Caco-2 (cell line): ENCODE measurements around the gene GBA3. TPM values are rescaled to one million over a fixed set of nuclear protein-coding genes. Genes with fewer than 3 reads are reported as not detected.

Source experiments
- BruUV-seq: library from RNA; stranded (reverse); fragments of 400-500 nt; replicated peaks from 2 replicates; lab custom pipeline; 2021; lab: Mats Ljungman, UMichigan
- CTCF ChIA-PET: fragments of 300-600 bp; sonication (Branson Sonifier 250); formaldehyde crosslinking; loops from one replicate; lab custom pipeline; 2022; ENCODE audit warnings: antibody characterized with exemption; lab: Charles Lee
- POLR2A ChIA-PET: fragments of 300-600 bp; sonication (Branson Sonifier 250); formaldehyde crosslinking; loops from one replicate; lab custom pipeline; 2022; ENCODE audit warnings: antibody characterized with exemption; lab: Charles Lee
- DNase-seq, 2 experiments: peaks; one replicate each; pipeline versions ENCODE4 v3.0.0 to v3.0.0-alpha.2; 2020 to 2022
- H3K27me3 ChIP-seq: replicated peaks from 2 replicates; pipeline ENCODE4 v1.6.0; 2011; ENCODE audit warnings: low read length; ENCODE audit not compliant: control insufficient read depth, insufficient read depth
- H3K36me3 ChIP-seq: 2 replicates; pipeline ENCODE4 v1.5.1; 2011; ENCODE audit warnings: low read length; ENCODE audit not compliant: control insufficient read depth, insufficient read depth
- H3K4me1 ChIP-seq: fragments of 250-450 bp; sonication (Bioruptor Pico); 2 replicates; pipeline ENCODE4 v1.5.1; 2020; ENCODE audit warnings: mild to moderate bottlenecking
- H3K4me3 ChIP-seq: 2 replicates; pipeline ENCODE4 v1.5.1; 2011; ENCODE audit warnings: low read depth, mild to moderate bottlenecking, control low read depth, low read length
- H3K9me3 ChIP-seq: fragments of 250-450 bp; sonication (Bioruptor Pico); 2 replicates; pipeline ENCODE4 v1.5.1; 2020; ENCODE audit warnings: mild to moderate bottlenecking, moderate library complexity
- H3K27ac Mint-ChIP-seq: one replicate; pipeline ENCODE4 v1.8.0; 2022; ENCODE audit warnings: mixed read lengths; ENCODE audit not compliant: unreplicated experiment
- H3K27me3 Mint-ChIP-seq: one replicate; pipeline ENCODE4 v1.8.0; 2022; ENCODE audit warnings: mixed read lengths; ENCODE audit not compliant: insufficient read depth, unreplicated experiment
- H3K36me3 Mint-ChIP-seq: one replicate; pipeline ENCODE4 v1.8.0; 2022; ENCODE audit warnings: mild to moderate bottlenecking, mixed read lengths; ENCODE audit not compliant: insufficient read depth, unreplicated experiment
- H3K4me1 Mint-ChIP-seq: one replicate; pipeline ENCODE4 v1.8.0; 2022; ENCODE audit warnings: low read depth, mixed read lengths; ENCODE audit not compliant: unreplicated experiment
- H3K4me3 Mint-ChIP-seq: one replicate; pipeline ENCODE4 v1.8.0; 2022; ENCODE audit warnings: mild to moderate bottlenecking, moderate library complexity, mixed read lengths; ENCODE audit not compliant: unreplicated experiment
- H3K9me3 Mint-ChIP-seq: one replicate; pipeline ENCODE4 v1.8.0; 2022; ENCODE audit warnings: mixed read lengths; ENCODE audit not compliant: unreplicated experiment
- intact Hi-C: fragments of 100-400 bp; cut with micrococcal nuclease; formaldehyde crosslinking; loops from one replicate; pipeline ENCODE4 v1.10.0; 2022; ENCODE audit not compliant: unreplicated experiment
- total RNA-seq: library from RNA; stranded (reverse); gene quantifications from 2 replicates; pipeline ENCODE4 v1.2.3, GENCODE V29; 2022
- TF ChIP-seq, protein P1 (sequence below), 2 experiments: fragments of 200-600 bp in 1 of 2; IDR thresholded peaks; 1 replicate in 1 of 2; 2 replicates in 1 of 2; pipeline versions ENCODE4 v1.5.1 to v1.8.0; 2011 to 2022; ENCODE audit warnings: antibody characterized with exemption in 1 of 2, control low read depth in 1 of 2, inconsistent platforms in 1 of 2, low read depth in 1 of 2, low read length in 1 of 2, mild to moderate bottlenecking in 1 of 2, moderate library complexity in 1 of 2; ENCODE audit not compliant: insufficient read depth in 1 of 2, severe bottlenecking in 1 of 2, unreplicated experiment in 1 of 2

Gene GBA3
- total RNA-seq, 1 experiment from 2014 or later, result 0.25 TPM

DNA sequence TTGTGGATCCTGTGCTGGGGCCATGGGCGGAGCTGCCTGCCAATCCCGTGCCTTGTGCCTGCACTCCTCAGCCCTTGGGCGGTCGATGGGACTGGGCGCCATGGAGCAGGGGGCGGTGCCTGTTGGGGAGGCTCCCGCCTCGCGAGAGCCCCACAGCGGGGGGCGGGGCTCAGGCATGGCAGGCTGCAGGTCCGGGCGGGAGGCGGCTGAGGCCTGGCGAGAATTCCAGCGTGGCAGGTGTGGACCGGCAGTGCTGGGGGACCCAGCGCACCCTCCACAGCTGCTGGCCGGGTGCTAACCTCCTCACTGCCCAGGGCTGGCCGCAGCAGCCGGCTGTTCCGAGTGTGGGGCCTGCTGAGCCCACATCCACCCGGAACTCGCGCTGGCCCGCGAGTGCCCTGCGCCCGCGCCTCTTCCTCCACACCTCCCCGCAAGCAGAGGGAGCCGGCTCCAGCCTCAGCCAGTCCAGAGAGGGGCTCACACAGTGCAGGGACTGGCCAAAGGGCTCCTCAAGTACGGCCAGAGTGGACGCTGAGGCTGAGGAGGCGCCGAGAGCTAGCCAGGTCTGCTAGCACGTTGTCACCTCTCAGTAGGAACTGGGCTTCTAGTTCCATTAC, 85.9 kb downstream of the GBA3 start:
- CTCF ChIA-PET, result no interaction called here
- intact Hi-C loops, result no loop called here
- TF ChIP-seq, protein P1, sequence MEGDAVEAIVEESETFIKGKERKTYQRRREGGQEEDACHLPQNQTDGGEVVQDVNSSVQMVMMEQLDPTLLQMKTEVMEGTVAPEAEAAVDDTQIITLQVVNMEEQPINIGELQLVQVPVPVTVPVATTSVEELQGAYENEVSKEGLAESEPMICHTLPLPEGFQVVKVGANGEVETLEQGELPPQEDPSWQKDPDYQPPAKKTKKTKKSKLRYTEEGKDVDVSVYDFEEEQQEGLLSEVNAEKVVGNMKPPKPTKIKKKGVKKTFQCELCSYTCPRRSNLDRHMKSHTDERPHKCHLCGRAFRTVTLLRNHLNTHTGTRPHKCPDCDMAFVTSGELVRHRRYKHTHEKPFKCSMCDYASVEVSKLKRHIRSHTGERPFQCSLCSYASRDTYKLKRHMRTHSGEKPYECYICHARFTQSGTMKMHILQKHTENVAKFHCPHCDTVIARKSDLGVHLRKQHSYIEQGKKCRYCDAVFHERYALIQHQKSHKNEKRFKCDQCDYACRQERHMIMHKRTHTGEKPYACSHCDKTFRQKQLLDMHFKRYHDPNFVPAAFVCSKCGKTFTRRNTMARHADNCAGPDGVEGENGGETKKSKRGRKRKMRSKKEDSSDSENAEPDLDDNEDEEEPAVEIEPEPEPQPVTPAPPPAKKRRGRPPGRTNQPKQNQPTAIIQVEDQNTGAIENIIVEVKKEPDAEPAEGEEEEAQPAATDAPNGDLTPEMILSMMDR (IDR thresholded peaks at IDR 0.05; ENCODE audit: insufficient read depth in 1 of 2, low read depth in 1 of 2, low read length in 1 of 2, severe bottlenecking in 1 of 2, unreplicated experiment in 1 of 2), result no peak

GRCh38 chr4:22780317-22780716, 87.6 kb downstream of the GBA3 start:
- no peak for DNase-seq
- no peaks in the 10 kb centered on the region for H3K4me1 ChIP-seq
- no peak overlapping the region for H3K27ac Mint-ChIP-seq
- H3K4me1 Mint-ChIP-seq, result no peaks in the 10 kb centered on the region
- BruUV-seq, result no TSS peak
- H3K4me3 ChIP-seq, result no peak overlapping the region
- ChIA-PET POLR2A (no interaction called here), CTCF (no interaction called here)
- no peaks in the 10 kb centered on the region for H3K27me3 ChIP-seq
- no peak overlapping the region for H3K4me3 Mint-ChIP-seq
- H3K9me3 ChIP-seq, result no peaks in the 10 kb centered on the region
- intact Hi-C loops, result no loop called here
- no peaks in the 10 kb centered on the region for H3K36me3 Mint-ChIP-seq
- H3K9me3 Mint-ChIP-seq, result no peaks in the 10 kb centered on the region
- H3K27me3 Mint-ChIP-seq, result peaks cover 2% of the 10 kb centered on the region
- TF ChIP-seq, protein P1 (IDR thresholded peaks at IDR 0.05; ENCODE audit: insufficient read depth in 1 of 2, low read depth in 1 of 2, low read length in 1 of 2, severe bottlenecking in 1 of 2, unreplicated experiment in 1 of 2), result no peak
- no peaks in the 10 kb centered on the region for H3K36me3 ChIP-seq

More for the DNA sequence above, 85.9 kb downstream of the GBA3 start:
- Mint-ChIP-seq H3K9me3 (no peaks in the 10 kb centered on the region), H3K27me3 (peaks cover 2% of the 10 kb centered on the region), H3K27ac (no peak overlapping the region), H3K36me3 (no peaks in the 10 kb centered on the region), H3K4me1 (no peaks in the 10 kb centered on the region), H3K4me3 (no peak overlapping the region)
- Histone ChIP-seq H3K4me3 (no peak overlapping the region), H3K36me3 (no peaks in the 10 kb centered on the region), H3K9me3 (no peaks in the 10 kb centered on the region), H3K27me3 (no peaks in the 10 kb centered on the region), H3K4me1 (no peaks in the 10 kb centered on the region)
- no peak for DNase-seq
- POLR2A ChIA-PET, result no interaction called here
- no TSS peak for BruUV-seq

DNA sequence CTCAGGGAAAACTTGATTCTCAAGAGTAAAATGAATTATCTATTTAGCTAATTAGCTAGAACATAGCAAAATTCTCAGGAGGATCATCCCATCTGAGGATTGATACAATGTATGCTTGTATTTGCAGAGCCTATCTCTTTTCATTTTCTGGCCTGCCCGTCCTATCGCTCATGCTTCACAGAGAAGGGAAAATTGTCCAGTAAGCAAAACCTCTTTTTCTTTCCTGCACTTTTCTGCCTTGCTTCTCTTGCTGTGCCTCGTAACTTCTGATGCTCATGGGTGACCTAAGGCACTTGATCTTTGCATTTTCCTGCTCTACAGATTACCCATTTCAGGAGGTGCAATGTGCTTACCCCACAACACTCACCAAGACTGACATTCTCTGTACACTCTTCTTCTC, 88.1 kb downstream of the GBA3 start:
- TF ChIP-seq, protein P1 (IDR thresholded peaks at IDR 0.05; ENCODE audit: insufficient read depth in 1 of 2, low read depth in 1 of 2, low read length in 1 of 2, severe bottlenecking in 1 of 2, unreplicated experiment in 1 of 2), result no peak
- H3K36me3 Mint-ChIP-seq, result no peaks in the 10 kb centered on the region
- intact Hi-C loops, result no loop called here
- no TSS peak for BruUV-seq
- no peak overlapping the region for H3K27ac Mint-ChIP-seq
- no peaks in the 10 kb centered on the region for H3K9me3 Mint-ChIP-seq
- peaks cover 2% of the 10 kb centered on the region for H3K27me3 Mint-ChIP-seq
- Histone ChIP-seq H3K27me3 (no peaks in the 10 kb centered on the region), H3K4me1 (no peaks in the 10 kb centered on the region), H3K9me3 (no peaks in the 10 kb centered on the region), H3K36me3 (no peaks in the 10 kb centered on the region), H3K4me3 (no peak overlapping the region)
- H3K4me3 Mint-ChIP-seq, result no peak overlapping the region
- ChIA-PET POLR2A (no interaction called here), CTCF (no interaction called here)
- H3K4me1 Mint-ChIP-seq, result no peaks in the 10 kb centered on the region
- DNase-seq, result no peak
